Neural progenitor cell (in vitro differentiated cells): ENCODE results near the gene SH3GLB2. TPM values are rescaled to one million over a fixed set of nuclear protein-coding genes. Genes with fewer than 3 reads are reported as not detected.

Source experiments
- DNase-seq: peaks from one replicate; pipeline ENCODE4 v3.0.0-alpha.2; 2016; ENCODE audit warnings: low spot score
- H2AFZ ChIP-seq: fragments of 200-600 bp; sonication (generic); replicated peaks from 2 replicates; pipeline ENCODE4 v1.6.1; 2016; ENCODE audit warnings: antibody characterized with exemption
- H3F3A ChIP-seq: fragments of 200-600 bp; sonication (generic); 2 replicates; pipeline ENCODE4 v1.6.1; 2016; ENCODE audit warnings: antibody characterized with exemption, low read depth
- H3K27ac ChIP-seq: fragments of 200-600 bp; sonication (generic); 2 replicates; pipeline ENCODE4 v1.5.1; 2016; ENCODE audit warnings: mild to moderate bottlenecking
- H3K27me3 ChIP-seq: fragments of 200-600 bp; sonication (generic); 2 replicates; pipeline ENCODE4 v1.6.1; 2016; ENCODE audit warnings: mild to moderate bottlenecking, moderate library complexity
- H3K36me3 ChIP-seq: fragments of 200-600 bp; sonication (generic); 2 replicates; pipeline ENCODE4 v1.5.1; 2016
- H3K4me1 ChIP-seq: fragments of 200-600 bp; sonication (generic); 2 replicates; pipeline ENCODE4 v1.6.1; 2016; ENCODE audit warnings: mixed run types
- H3K4me2 ChIP-seq: fragments of 200-600 bp; sonication (generic); 2 replicates; pipeline ENCODE4 v1.6.1; 2016
- H3K4me3 ChIP-seq: fragments of 200-600 bp; sonication (generic); 2 replicates; pipeline ENCODE4 v1.5.1; 2016
- H3K79me2 ChIP-seq: fragments of 200-600 bp; sonication (generic); 2 replicates; pipeline ENCODE4 v1.6.1; 2016; ENCODE audit warnings: low read depth
- H3K9ac ChIP-seq: fragments of 200-600 bp; sonication (generic); 2 replicates; pipeline ENCODE4 v1.6.1; 2016
- H3K9me3 ChIP-seq: fragments of 200-600 bp; sonication (generic); 2 replicates; pipeline ENCODE4 v1.5.1; 2016; ENCODE audit warnings: low read depth
- H4K20me1 ChIP-seq: fragments of 200-600 bp; sonication (generic); 2 replicates; pipeline ENCODE4 v1.6.1; 2016; ENCODE audit warnings: low read depth
- H3K27ac Mint-ChIP-seq: 3 replicates; pipeline ENCODE4 v1.8.0; 2021; ENCODE audit warnings: mixed read lengths
- H3K27me3 Mint-ChIP-seq: 2 replicates; pipeline ENCODE4 v1.8.0; 2022; ENCODE audit warnings: low read depth, mild to moderate bottlenecking, inconsistent platforms, moderate library complexity, mixed read lengths; ENCODE audit not compliant: insufficient read depth
- H3K36me3 Mint-ChIP-seq: 3 replicates; pipeline ENCODE4 v1.8.0; 2021; ENCODE audit warnings: mixed read lengths
- H3K4me1 Mint-ChIP-seq: 3 replicates; pipeline ENCODE4 v1.8.0; 2021; ENCODE audit warnings: mixed read lengths
- H3K4me3 Mint-ChIP-seq: 3 replicates; pipeline ENCODE4 v1.8.0; 2021; ENCODE audit warnings: mild to moderate bottlenecking, moderate library complexity, mixed read lengths
- H3K9me3 Mint-ChIP-seq: 3 replicates; pipeline ENCODE4 v1.8.0; 2020; ENCODE audit warnings: mixed read lengths
- CTCF ChIP-seq: fragments of 200-600 bp; sonication (generic); IDR thresholded peaks from 2 replicates; pipeline ENCODE4 v1.5.1; 2017; ENCODE audit warnings: antibody characterized with exemption, mild to moderate bottlenecking
- EZH2 ChIP-seq: fragments of 200-600 bp; sonication (generic); IDR thresholded peaks from 2 replicates; pipeline ENCODE4 v1.6.1; 2017; ENCODE audit warnings: antibody characterized with exemption, mild to moderate bottlenecking, moderate library complexity
- EZH2phosphoT487 ChIP-seq: fragments of 200-600 bp; sonication (generic); IDR thresholded peaks from 2 replicates; pipeline ENCODE4 v1.6.1; 2017; ENCODE audit warnings: antibody characterized with exemption
- total RNA-seq: library from RNA; depleted of rRNA; stranded (reverse); fragments of >200 nt; gene quantifications from 2 replicates; pipeline ENCODE4 v1.2.3, GENCODE V29; 2015; ENCODE audit warnings: low replicate concordance

The SH3GLB2 gene
- total RNA-seq, 1 donor from 2014 or later, result 45.7 TPM

- Histone ChIP-seq H3K9me3 (no peaks in the 10 kb centered on the region), H3K4me1 (no peaks in the 10 kb centered on the region), H3K9ac (no peak overlapping the region), H3K27me3 (no peaks in the 10 kb centered on the region), H3K4me3 (no peak overlapping the region), H2AFZ (no peak overlapping the region), H3F3A (no peaks in the 10 kb centered on the region), H3K36me3 (no peaks in the 10 kb centered on the region), H3K4me2 (no peak overlapping the region), H3K27ac (no peak overlapping the region), H4K20me1 (no peaks in the 10 kb centered on the region), H3K79me2 (no peaks in the 10 kb centered on the region)
- DNase-seq, result no peak
- Mint-ChIP-seq H3K4me3 (no peak overlapping the region), H3K9me3 (no peaks in the 10 kb centered on the region), H3K4me1 (no peaks in the 10 kb centered on the region), H3K27me3 (peaks cover 3% of the 10 kb centered on the region), H3K27ac (no peak overlapping the region), H3K36me3 (peaks cover 9% of the 10 kb centered on the region)
- TF ChIP-seq CTCF (no peak), EZH2 (no peak), EZH2phosphoT487 (no peak)
These were observed 41.9 kb upstream of the SH3GLB2 start for GRCh38 chr9:129069862-129070641.

GRCh38 chr9:129068990-129069861 is 41.1 kb upstream of the SH3GLB2 start:
- H3K4me3 Mint-ChIP-seq, result no peak overlapping the region
- Histone ChIP-seq H3K4me3 (no peak overlapping the region), H3K9ac (no peak overlapping the region), H3F3A (no peaks in the 10 kb centered on the region), H3K79me2 (no peaks in the 10 kb centered on the region), H4K20me1 (no peaks in the 10 kb centered on the region), H3K36me3 (no peaks in the 10 kb centered on the region), H2AFZ (no peak overlapping the region), H3K27me3 (no peaks in the 10 kb centered on the region), H3K27ac (no peak overlapping the region), H3K4me1 (no peaks in the 10 kb centered on the region), H3K4me2 (no peak overlapping the region), H3K9me3 (no peaks in the 10 kb centered on the region)
- TF ChIP-seq EZH2phosphoT487 (no peak), CTCF (no peak), EZH2 (no peak)
- peaks cover 3% of the 10 kb centered on the region for H3K27me3 Mint-ChIP-seq
- no peak for DNase-seq
- no peaks in the 10 kb centered on the region for H3K9me3 Mint-ChIP-seq
- H3K4me1 Mint-ChIP-seq, result no peaks in the 10 kb centered on the region
- H3K27ac Mint-ChIP-seq, result no peak overlapping the region
- H3K36me3 Mint-ChIP-seq, result peaks cover 9% of the 10 kb centered on the region

- Histone ChIP-seq H3K9me3 (no peaks in the 10 kb centered on the region), H3K4me1 (no peaks in the 10 kb centered on the region), H3K4me3 (no peak overlapping the region), H3K79me2 (no peaks in the 10 kb centered on the region), H3K4me2 (no peak overlapping the region), H3F3A (no peaks in the 10 kb centered on the region), H2AFZ (no peak overlapping the region), H3K27me3 (no peaks in the 10 kb centered on the region), H3K27ac (no peak overlapping the region), H3K9ac (no peak overlapping the region), H4K20me1 (no peaks in the 10 kb centered on the region), H3K36me3 (no peaks in the 10 kb centered on the region)
- H3K4me3 Mint-ChIP-seq, result no peak overlapping the region
- DNase-seq, result no peak
- no peak overlapping the region for H3K27ac Mint-ChIP-seq
- peaks cover 2% of the 10 kb centered on the region for H3K27me3 Mint-ChIP-seq
- TF ChIP-seq EZH2phosphoT487 (no peak), CTCF (no peak), EZH2 (no peak)
- peaks cover 11% of the 10 kb centered on the region for H3K36me3 Mint-ChIP-seq
- H3K9me3 Mint-ChIP-seq, result no peaks in the 10 kb centered on the region
- H3K4me1 Mint-ChIP-seq, result no peaks in the 10 kb centered on the region
These were observed 40.0 kb upstream of the SH3GLB2 start for GRCh38 chr9:129068110-129068509.
